C4-2B (cell line): ENCODE measurements around the gene SLC4A4.

Source experiments
- ZFX ChIP-seq: fragments of 450-650 bp; IDR thresholded peaks from 2 replicates; pipeline ENCODE4 v1.6.1; 2017
- TF ChIP-seq, protein P1 (sequence below): fragments of 450-650 bp; conservative IDR thresholded peaks from 2 replicates; pipeline ENCODE4 v1.5.1; 2017; ENCODE audit warnings: mild to moderate bottlenecking

DNA sequence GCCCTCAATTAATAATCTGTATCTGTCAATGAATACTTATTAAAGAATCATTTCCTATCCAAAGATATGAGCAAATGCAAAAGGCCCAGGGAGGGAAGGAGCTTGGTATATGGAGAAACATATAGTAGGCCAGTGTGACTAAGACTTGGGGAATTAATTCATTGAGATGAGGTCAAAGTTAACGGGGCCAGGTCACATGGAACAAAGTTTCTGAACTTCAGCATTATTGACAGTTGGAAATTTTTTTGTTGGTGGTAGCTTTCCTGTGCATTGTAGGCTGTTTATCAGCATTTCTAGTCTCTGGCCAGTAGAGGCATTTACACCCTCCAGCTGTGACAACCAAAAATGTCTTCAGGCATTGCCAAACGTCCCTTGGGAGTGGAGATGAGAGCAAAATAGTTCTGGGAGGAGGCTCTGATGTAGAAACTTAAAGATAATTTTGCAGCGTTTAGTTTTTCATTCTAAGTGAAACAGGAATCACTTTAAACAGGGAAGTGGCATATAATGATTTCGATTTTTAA is 202.0 kb downstream of the SLC4A4 start:
- TF ChIP-seq, protein P1, sequence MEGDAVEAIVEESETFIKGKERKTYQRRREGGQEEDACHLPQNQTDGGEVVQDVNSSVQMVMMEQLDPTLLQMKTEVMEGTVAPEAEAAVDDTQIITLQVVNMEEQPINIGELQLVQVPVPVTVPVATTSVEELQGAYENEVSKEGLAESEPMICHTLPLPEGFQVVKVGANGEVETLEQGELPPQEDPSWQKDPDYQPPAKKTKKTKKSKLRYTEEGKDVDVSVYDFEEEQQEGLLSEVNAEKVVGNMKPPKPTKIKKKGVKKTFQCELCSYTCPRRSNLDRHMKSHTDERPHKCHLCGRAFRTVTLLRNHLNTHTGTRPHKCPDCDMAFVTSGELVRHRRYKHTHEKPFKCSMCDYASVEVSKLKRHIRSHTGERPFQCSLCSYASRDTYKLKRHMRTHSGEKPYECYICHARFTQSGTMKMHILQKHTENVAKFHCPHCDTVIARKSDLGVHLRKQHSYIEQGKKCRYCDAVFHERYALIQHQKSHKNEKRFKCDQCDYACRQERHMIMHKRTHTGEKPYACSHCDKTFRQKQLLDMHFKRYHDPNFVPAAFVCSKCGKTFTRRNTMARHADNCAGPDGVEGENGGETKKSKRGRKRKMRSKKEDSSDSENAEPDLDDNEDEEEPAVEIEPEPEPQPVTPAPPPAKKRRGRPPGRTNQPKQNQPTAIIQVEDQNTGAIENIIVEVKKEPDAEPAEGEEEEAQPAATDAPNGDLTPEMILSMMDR, result peak; percentile 23
- TF ChIP-seq ZFX, result no peak
